ENCODE results near the gene TBC1D22A.
"Not testable (repeated sequence)": the region's sequence is repeated elsewhere in the genome, so short reads cannot be mapped to it uniquely, and the experiment has no call there.

Gene TBC1D22A

GRCh38 chr22:47047321-47048122 is 285.1 kb downstream of the TBC1D22A start:
- FAIRE-seq (no peak), DNase-seq (ENCODE audit: insufficient read length, low spot score) (no peak)
- TF ChIP-seq POLR2A (IDR thresholded peaks at IDR 0.05; ENCODE audit: low read depth, low read length), result no peak

GRCh38 chr22:47048123-47049077 is 285.9 kb downstream of the TBC1D22A start:
- FAIRE-seq, result no peak
- no peak for TF ChIP-seq POLR2A (IDR thresholded peaks at IDR 0.05; ENCODE audit: low read depth, low read length)
- no peak for DNase-seq (ENCODE audit: insufficient read length, low spot score)

GRCh38 chr22:47049078-47049624 is 286.7 kb downstream of the TBC1D22A start:
- TF ChIP-seq POLR2A (IDR thresholded peaks at IDR 0.05; ENCODE audit: low read depth, low read length), result no peak
- no peak for FAIRE-seq
- no peak for DNase-seq (ENCODE audit: insufficient read length, low spot score)

- not testable (repeated sequence) for FAIRE-seq; DNase-seq (ENCODE audit: insufficient read length, low spot score)
These were observed 287.4 kb downstream of the TBC1D22A start for GRCh38 chr22:47049736-47050400.

GRCh38 chr22:47050401-47051051 is 288.1 kb downstream of the TBC1D22A start:
- TF ChIP-seq POLR2A (IDR thresholded peaks at IDR 0.05; ENCODE audit: low read depth, low read length), result no peak
- no peak for FAIRE-seq
- no peak for DNase-seq (ENCODE audit: insufficient read length, low spot score)

GRCh38 chr22:47051441-47052071 is 289.1 kb downstream of the TBC1D22A start:
- DNase-seq (ENCODE audit: insufficient read length, low spot score) (no peak), FAIRE-seq (no peak)
- TF ChIP-seq POLR2A (IDR thresholded peaks at IDR 0.05; ENCODE audit: low read depth, low read length), result no peak

- TF ChIP-seq POLR2A (IDR thresholded peaks at IDR 0.05; ENCODE audit: low read depth, low read length), result no peak
- DNase-seq (ENCODE audit: insufficient read length, low spot score) (no peak), FAIRE-seq (no peak)
These were observed 290.0 kb downstream of the TBC1D22A start for GRCh38 chr22:47052236-47053012.

GRCh38 chr22:47053013-47053725 is 290.7 kb downstream of the TBC1D22A start:
- DNase-seq (ENCODE audit: insufficient read length, low spot score) (peak; percentile 10), FAIRE-seq (no peak)
- TF ChIP-seq POLR2A (IDR thresholded peaks at IDR 0.05; ENCODE audit: low read depth, low read length), result no peak

- FAIRE-seq, result no peak
- no peak for TF ChIP-seq POLR2A (IDR thresholded peaks at IDR 0.05; ENCODE audit: low read depth, low read length)
- DNase-seq (ENCODE audit: insufficient read length, low spot score), result peak; percentile 69
These were observed 291.3 kb downstream of the TBC1D22A start for GRCh38 chr22:47053726-47054141.

- DNase-seq (ENCODE audit: insufficient read length, low spot score), result no peak
- FAIRE-seq, result no peak
- no peak for TF ChIP-seq POLR2A (IDR thresholded peaks at IDR 0.05; ENCODE audit: low read depth, low read length)
These were observed 292.0 kb downstream of the TBC1D22A start for GRCh38 chr22:47054231-47055072.

GRCh38 chr22:47055073-47055355 is 292.6 kb downstream of the TBC1D22A start:
- no peak for FAIRE-seq
- DNase-seq (ENCODE audit: insufficient read length, low spot score), result no peak
- TF ChIP-seq POLR2A (IDR thresholded peaks at IDR 0.05; ENCODE audit: low read depth, low read length), result no peak

All from H54 (cell line).